Neural cell (in vitro differentiated cells): ENCODE data around the gene CDC6.

Experiments
- CTCF ChIP-seq: fragments of 450-650 bp; IDR thresholded peaks from 2 replicates; pipeline ENCODE4 v1.5.1; 2014; ENCODE audit warnings: antibody characterized with exemption, mild to moderate bottlenecking, moderate library complexity; ENCODE audit not compliant: poor library complexity, severe bottlenecking
- EP300 ChIP-seq: fragments of 450-650 bp; conservative IDR thresholded peaks from 2 replicates; pipeline ENCODE4 v1.6.1; 2014; ENCODE audit warnings: antibody characterized with exemption, mild to moderate bottlenecking, moderate library complexity; ENCODE audit not compliant: poor library complexity, severe bottlenecking
- EZH2 ChIP-seq: fragments of 200-600, 300-800 bp; shearing (Covaris generic), sonication (generic); IDR thresholded peaks from 2 replicates; pipeline ENCODE4 v1.6.1; 2014; ENCODE audit warnings: antibody characterized with exemption, low read length, borderline replicate concordance, mild to moderate bottlenecking; ENCODE audit not compliant: insufficient read depth, poor library complexity, severe bottlenecking
- POLR2AphosphoS5 ChIP-seq: IDR thresholded peaks from 2 replicates; pipeline ENCODE4 v1.6.1; 2012
- RAD21 ChIP-seq: fragments of 450-650 bp; conservative IDR thresholded peaks from 2 replicates; pipeline ENCODE4 v1.6.1; 2014; ENCODE audit warnings: antibody characterized with exemption, mild to moderate bottlenecking, moderate library complexity
- TAF1 ChIP-seq: IDR thresholded peaks from 2 replicates; pipeline ENCODE4 v1.6.1; 2012; ENCODE audit warnings: low read depth

GRCh38 chr17:40287159-40287493 lies 553 bp upstream of the CDC6 start:
- TF ChIP-seq RAD21 (no peak), CTCF (no peak), TAF1 (no peak), POLR2AphosphoS5 (no peak), EP300 (no peak), EZH2 (no peak)
